PC-9 (cell line): ENCODE measurements around the gene LATS2.

Source experiments
- CTCF ChIP-seq: fragments of 200-600 bp; sonication (generic); conservative IDR thresholded peaks from 2 replicates; pipeline ENCODE4 v1.6.1; 2017; ENCODE audit warnings: mixed run types, antibody characterized with exemption, mild to moderate bottlenecking, moderate library complexity
- EZH2 ChIP-seq: fragments of 200-600 bp; sonication (generic); IDR thresholded peaks from 2 replicates; pipeline ENCODE4 v1.8.0; 2017; ENCODE audit warnings: antibody characterized with exemption, low read depth

DNA sequence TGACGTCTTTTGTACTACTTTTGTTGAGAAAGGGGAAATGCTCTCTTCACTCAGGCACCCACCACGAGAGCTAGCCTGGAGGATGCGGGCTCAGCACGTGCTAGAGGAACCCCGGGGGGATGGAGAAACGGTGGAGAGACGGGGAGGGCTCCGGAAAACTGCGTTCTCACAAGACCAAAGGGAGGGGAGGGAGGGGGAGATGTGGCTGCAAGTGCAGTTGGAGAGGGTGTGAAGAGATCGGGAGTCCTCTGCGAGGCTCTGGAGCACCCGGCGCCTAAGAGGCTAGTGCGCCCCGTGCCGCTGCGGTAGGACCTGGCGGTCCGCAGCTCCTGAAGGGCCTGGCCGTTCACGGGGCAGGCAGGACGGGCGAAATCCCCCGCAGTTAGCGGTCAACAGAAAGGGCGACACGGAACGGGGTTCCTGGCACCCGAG lies 115.4 kb downstream of the LATS2 start:
- TF ChIP-seq CTCF (no peak), EZH2 (no peak)
